ENCODE results near the gene GAGE13.
"Not testable (repeated sequence)": the region's sequence is repeated elsewhere in the genome, so short reads cannot be mapped to it uniquely, and the experiment has no call there.

The GAGE13 gene

DNA sequence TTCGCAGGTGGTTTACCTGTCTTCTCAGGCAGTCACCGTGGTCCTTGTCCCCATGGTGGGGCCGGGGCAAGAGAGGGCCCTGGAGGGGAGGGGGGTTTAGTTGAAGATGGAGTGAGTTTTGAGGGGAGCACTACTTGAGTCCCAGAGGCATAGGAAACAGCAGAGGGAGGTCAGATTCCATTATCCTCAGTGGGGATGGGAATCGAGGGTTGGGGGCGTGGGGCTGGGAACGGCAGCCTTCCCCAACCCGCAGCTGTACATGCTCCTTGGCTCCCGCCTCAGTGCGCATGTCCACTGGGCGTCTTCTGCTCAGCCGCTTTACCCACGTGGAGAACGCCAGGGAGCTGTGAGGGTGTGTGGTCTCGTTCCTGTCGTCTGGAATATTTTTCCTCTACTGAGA lies 28.0 kb upstream of the GAGE13 start, which contains the start of gene GAGE10:
GAGE10 (plus strand) TSS at position 301 of the 400 bp plus-strand sequence. CDS start 1,214 bp downstream, outside the sequence.
- Histone ChIP-seq H4K20me1 (ENCODE audit: control insufficient read depth, insufficient read depth, low read depth, low read length) (no peaks in the 10 kb centered on the region), H3K4me3 (ENCODE audit: low read length) (no peak within 1 kb of the TSS), H3K27ac (ENCODE audit: low read depth, low read length) (no peak within 1 kb of the TSS), H3K9me3 (ENCODE audit: control insufficient read depth, insufficient read depth, low read length) (no peaks in the 10 kb centered on the region), H3K9me2 (replicated peaks; ENCODE audit: control insufficient read depth, low read length) (no peaks in the 10 kb centered on the region), H3K4me2 (ENCODE audit: low read length) (no peak within 1 kb of the TSS), H3K79me2 (ENCODE audit: control insufficient read depth, low read length) (no peaks in the 10 kb centered on the region), H3F3A (ENCODE audit: control insufficient read depth, insufficient read depth) (no peaks in the 10 kb centered on the region), H3K36me3 (ENCODE audit: control insufficient read depth, low read length) (no peaks in the 10 kb centered on the region), H3K27me3 (ENCODE audit: control insufficient read depth, low read length) (no peaks in the 10 kb centered on the region), H3K4me1 (ENCODE audit: control insufficient read depth, low read length) (no peaks in the 10 kb centered on the region)
- TF ChIP-seq, protein P1, sequence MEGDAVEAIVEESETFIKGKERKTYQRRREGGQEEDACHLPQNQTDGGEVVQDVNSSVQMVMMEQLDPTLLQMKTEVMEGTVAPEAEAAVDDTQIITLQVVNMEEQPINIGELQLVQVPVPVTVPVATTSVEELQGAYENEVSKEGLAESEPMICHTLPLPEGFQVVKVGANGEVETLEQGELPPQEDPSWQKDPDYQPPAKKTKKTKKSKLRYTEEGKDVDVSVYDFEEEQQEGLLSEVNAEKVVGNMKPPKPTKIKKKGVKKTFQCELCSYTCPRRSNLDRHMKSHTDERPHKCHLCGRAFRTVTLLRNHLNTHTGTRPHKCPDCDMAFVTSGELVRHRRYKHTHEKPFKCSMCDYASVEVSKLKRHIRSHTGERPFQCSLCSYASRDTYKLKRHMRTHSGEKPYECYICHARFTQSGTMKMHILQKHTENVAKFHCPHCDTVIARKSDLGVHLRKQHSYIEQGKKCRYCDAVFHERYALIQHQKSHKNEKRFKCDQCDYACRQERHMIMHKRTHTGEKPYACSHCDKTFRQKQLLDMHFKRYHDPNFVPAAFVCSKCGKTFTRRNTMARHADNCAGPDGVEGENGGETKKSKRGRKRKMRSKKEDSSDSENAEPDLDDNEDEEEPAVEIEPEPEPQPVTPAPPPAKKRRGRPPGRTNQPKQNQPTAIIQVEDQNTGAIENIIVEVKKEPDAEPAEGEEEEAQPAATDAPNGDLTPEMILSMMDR (IDR thresholded peaks at IDR 0.05; ENCODE audit: low read depth, low read length, poor library complexity, severe bottlenecking) = no peak
- TF ChIP-seq EZH2phosphoT487 (IDR thresholded peaks at IDR 0.05; ENCODE audit: borderline replicate concordance, low read length) = no peak

DNA sequence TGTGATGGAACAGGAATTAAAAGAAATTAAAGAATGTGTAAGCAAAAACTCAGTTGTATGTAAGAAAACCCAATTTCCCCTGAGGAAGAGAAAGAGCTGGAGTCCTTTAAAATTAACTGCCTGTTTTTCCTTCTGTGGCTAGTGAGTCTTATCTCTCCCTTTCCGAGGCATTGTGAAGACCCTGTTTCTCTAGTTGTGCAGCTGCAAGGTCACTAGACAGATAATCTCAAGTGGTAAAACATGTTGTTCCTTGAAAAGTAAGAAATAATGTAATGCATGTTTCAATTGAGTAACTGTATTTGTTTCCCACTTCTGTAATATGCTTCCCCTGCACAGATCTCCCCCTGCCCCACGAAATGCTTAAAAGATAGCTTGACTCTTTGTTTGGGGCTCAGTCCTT lies 23.6 kb upstream of the GAGE13 start:
- not testable (repeated sequence) for H3K79me2 ChIP-seq (ENCODE audit: control insufficient read depth, low read length); H3K27ac ChIP-seq (ENCODE audit: low read depth, low read length); H3K9me3 ChIP-seq (ENCODE audit: control insufficient read depth, insufficient read depth, low read length); H3F3A ChIP-seq (ENCODE audit: control insufficient read depth, insufficient read depth); H4K20me1 ChIP-seq (ENCODE audit: control insufficient read depth, insufficient read depth, low read depth, low read length); H3K4me3 ChIP-seq (ENCODE audit: low read length); H3K4me2 ChIP-seq (ENCODE audit: low read length); H3K27me3 ChIP-seq (ENCODE audit: control insufficient read depth, low read length); H3K36me3 ChIP-seq (ENCODE audit: control insufficient read depth, low read length); H3K9me2 ChIP-seq (replicated peaks; ENCODE audit: control insufficient read depth, low read length); H3K4me1 ChIP-seq (ENCODE audit: control insufficient read depth, low read length)

DNA sequence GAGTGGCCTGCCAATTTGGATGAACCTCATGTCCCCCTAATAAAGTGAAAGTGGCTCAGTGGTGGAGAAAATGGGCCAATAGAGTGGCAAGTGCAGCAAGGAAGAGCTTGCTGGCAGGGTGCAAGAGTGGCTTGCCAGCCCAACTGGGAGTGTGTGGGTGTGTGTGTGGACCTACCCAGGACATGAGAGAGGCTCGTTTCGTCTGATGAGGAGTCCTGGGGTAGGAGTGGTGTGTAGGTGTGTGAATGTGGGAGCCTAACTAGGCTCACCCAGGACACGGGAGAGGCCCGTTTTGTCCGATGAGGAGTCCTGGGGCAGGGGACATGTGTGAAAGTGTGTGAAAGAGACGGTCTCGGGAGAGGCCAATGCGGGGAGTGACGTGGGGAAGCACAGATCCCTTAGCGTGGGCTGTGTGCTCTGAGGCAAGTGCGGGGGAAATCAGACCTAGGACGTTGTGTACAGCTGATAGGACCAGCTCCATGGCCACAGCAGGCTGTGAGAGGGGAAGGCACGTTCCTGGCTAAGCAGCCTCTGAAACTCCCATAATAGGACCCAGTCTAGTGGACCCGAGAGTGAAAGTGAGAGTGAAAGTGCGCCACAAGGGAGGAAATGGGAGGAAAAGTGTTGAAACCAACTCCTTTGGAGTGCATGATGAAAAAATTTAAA lies 22.6 kb upstream of the GAGE13 start:
- Histone ChIP-seq H3F3A (ENCODE audit: control insufficient read depth, insufficient read depth) (no peaks in the 10 kb centered on the region), H3K4me2 (ENCODE audit: low read length) (no peak overlapping the region), H3K27me3 (ENCODE audit: control insufficient read depth, low read length) (no peaks in the 10 kb centered on the region), H3K9me3 (ENCODE audit: control insufficient read depth, insufficient read depth, low read length) (no peaks in the 10 kb centered on the region), H4K20me1 (ENCODE audit: control insufficient read depth, insufficient read depth, low read depth, low read length) (no peaks in the 10 kb centered on the region), H3K36me3 (ENCODE audit: control insufficient read depth, low read length) (no peaks in the 10 kb centered on the region), H3K27ac (ENCODE audit: low read depth, low read length) (no peak overlapping the region), H3K79me2 (ENCODE audit: control insufficient read depth, low read length) (no peaks in the 10 kb centered on the region), H3K4me1 (ENCODE audit: control insufficient read depth, low read length) (no peaks in the 10 kb centered on the region), H3K4me3 (ENCODE audit: low read length) (no peak overlapping the region), H3K9me2 (replicated peaks; ENCODE audit: control insufficient read depth, low read length) (no peaks in the 10 kb centered on the region)
- TF ChIP-seq, protein P1 (IDR thresholded peaks at IDR 0.05; ENCODE audit: low read depth, low read length, poor library complexity, severe bottlenecking) = no peak
- TF ChIP-seq EZH2phosphoT487 (IDR thresholded peaks at IDR 0.05; ENCODE audit: borderline replicate concordance, low read length) = no peak

DNA sequence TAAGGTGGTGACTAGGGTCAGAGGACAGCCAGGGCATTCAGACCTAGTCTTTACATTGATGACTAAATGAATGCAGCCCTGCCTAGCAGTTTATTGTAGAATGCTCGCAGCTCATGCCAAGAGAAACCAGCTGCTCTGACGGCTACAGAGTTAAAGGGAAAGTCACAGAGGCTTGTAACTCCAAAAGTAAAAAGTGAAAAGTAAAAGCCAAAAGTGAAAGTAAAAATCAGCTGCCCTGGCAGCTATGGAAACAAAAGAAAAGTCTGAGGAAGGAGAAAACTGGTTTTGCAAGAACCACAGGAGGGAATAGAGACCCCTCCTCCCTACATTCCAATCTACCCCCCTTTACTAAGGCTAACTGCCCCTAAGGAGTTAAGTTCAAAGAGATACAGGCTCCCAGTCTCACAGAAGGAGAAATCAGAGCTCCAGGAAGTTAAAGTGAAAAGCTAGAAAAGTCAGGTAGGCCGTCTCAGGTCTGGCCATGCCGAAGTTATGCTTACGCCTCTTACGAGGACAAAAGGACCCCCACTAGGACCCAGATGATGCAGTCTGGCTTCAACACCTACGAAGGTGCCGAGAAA lies 21.9 kb upstream of the GAGE13 start:
- H4K20me1 ChIP-seq (ENCODE audit: control insufficient read depth, insufficient read depth, low read depth, low read length) = no peaks in the 10 kb centered on the region
- TF ChIP-seq, protein P1 (IDR thresholded peaks at IDR 0.05; ENCODE audit: low read depth, low read length, poor library complexity, severe bottlenecking) = no peak
- no peak for TF ChIP-seq EZH2phosphoT487 (IDR thresholded peaks at IDR 0.05; ENCODE audit: borderline replicate concordance, low read length)
- no peaks in the 10 kb centered on the region for H3K36me3 ChIP-seq (ENCODE audit: control insufficient read depth, low read length)
- H3K9me2 ChIP-seq (replicated peaks; ENCODE audit: control insufficient read depth, low read length) = no peaks in the 10 kb centered on the region
- no peaks in the 10 kb centered on the region for H3K4me1 ChIP-seq (ENCODE audit: control insufficient read depth, low read length)
- H3K27ac ChIP-seq (ENCODE audit: low read depth, low read length) = no peak overlapping the region
- H3K79me2 ChIP-seq (ENCODE audit: control insufficient read depth, low read length) = no peaks in the 10 kb centered on the region
- no peaks in the 10 kb centered on the region for H3K9me3 ChIP-seq (ENCODE audit: control insufficient read depth, insufficient read depth, low read length)
- no peaks in the 10 kb centered on the region for H3F3A ChIP-seq (ENCODE audit: control insufficient read depth, insufficient read depth)
- H3K27me3 ChIP-seq (ENCODE audit: control insufficient read depth, low read length) = no peaks in the 10 kb centered on the region
- no peak overlapping the region for H3K4me3 ChIP-seq (ENCODE audit: low read length)
- no peak overlapping the region for H3K4me2 ChIP-seq (ENCODE audit: low read length)

Data from DOHH2 (cell line).